Right lobe of liver (tissue), 6 donors: ENCODE data around the gene SLC27A1. TPM values are rescaled to one million over a fixed set of nuclear protein-coding genes. Genes with fewer than 3 reads are reported as not detected.

Experiments
- ATAC-seq, 4 donors: fragments of 200-7000 bp; cut with Tn5 transposase; one replicate each; pipeline ENCODE4 v1.9.1; 2020; ENCODE audit warnings: mild to moderate bottlenecking in 4 of 4, moderate library complexity in 4 of 4
- DNase-seq, 3 donors: peaks; one replicate each; pipeline ENCODE4 v3.0.0-alpha.2; 2020
- H3K27ac ChIP-seq, 3 donors: fragments of 200-600 bp; one replicate each; pipeline ENCODE4 v1.8.0; 2022
- H3K27me3 ChIP-seq, 2 donors: fragments of 200-600 bp; one replicate each; pipeline ENCODE4 v1.8.0; 2022
- H3K36me3 ChIP-seq, 4 donors: fragments of 200-600 bp; sonication (generic) in 1 of 4; one replicate each; pipeline versions ENCODE4 v1.5.1 to v1.8.0; 2017 to 2022; ENCODE audit warnings: control low read depth in 1 of 4
- H3K4me1 ChIP-seq, 4 donors: fragments of 200-600 bp; sonication (generic) in 1 of 4; one replicate each; pipeline versions ENCODE4 v1.5.1 to v1.8.0; 2017 to 2022; ENCODE audit warnings: control low read depth in 1 of 4
- H3K4me3 ChIP-seq, 3 donors: fragments of 200-600 bp; one replicate each; pipeline ENCODE4 v1.8.0; 2022
- H3K9me3 ChIP-seq, 4 donors: fragments of 200-600 bp; sonication (generic) in 1 of 4; one replicate each; pipeline versions ENCODE4 v1.5.1 to v1.8.0; 2017 to 2022; ENCODE audit warnings: control low read depth in 1 of 4
- CTCF ChIP-seq, 4 donors: fragments of 200-600 bp in 3 of 4; fragments of 450-650 bp in 1 of 4; IDR thresholded peaks; one replicate each; pipeline versions ENCODE4 v1.5.1 to v1.8.0; 2016 to 2022; ENCODE audit warnings: antibody characterized with exemption in 4 of 4, mild to moderate bottlenecking in 2 of 4
- POLR2A ChIP-seq: fragments of 450-650 bp; IDR thresholded peaks from one replicate; pipeline ENCODE4 v1.6.1; 2017; ENCODE audit warnings: antibody characterized with exemption, mild to moderate bottlenecking
- WGBS: methylation state at CpG from one replicate; pipeline ENCODE4 v1.1.6; 2018; ENCODE audit warnings: low coverage, low lambda C conversion rate; ENCODE audit not compliant: insufficient coverage; ENCODE audit errors: missing lambda C conversion rate; 5-methylcytosine and 5-hydroxymethylcytosine counted together
- intact Hi-C, 2 donors: fragments of 100-400 bp; cut with DNase I; formaldehyde crosslinking; loops; one replicate each; pipeline versions ENCODE4 v1.11.2 to v1.14.1; 2022
- total RNA-seq, 6 experiments: library from RNA; depleted of rRNA in 2 of 6; stranded (reverse); fragments of >200 nt in 2 of 6; fragmentation: NEBNext Ultra II Directional in 3 of 6; extraction: Animal tissue kit (Norgen Biotek cat#: 25700) in 3 of 6; gene quantifications; one replicate each; pipeline versions ENCODE4 v1.1.0 to v1.2.4, GENCODE V29; 2016 to 2023
- donor health status: DM: no; HTN: yes; CAD: no.
- donor health status: DM: no; HTN: no; CAD: no.
- donor health status: DM: no; HTN: no; CAD: no.
- donor health status: DM: no; HTN: yes; CAD: no.
- donor health status: DM: no; HTN: yes; CAD: no.

SLC27A1 gene
- total RNA-seq, 6 experiments from 2014 or later, result 5.1 to 12.3 (median 6.1) TPM

- Histone ChIP-seq H3K36me3 (no peaks in the 10 kb centered on the region), H3K9me3 (no peaks in the 10 kb centered on the region), H3K27me3 (peaks cover 0 to 9% of the 10 kb centered on the region in 2 donors), H3K27ac (no peak overlapping the region), H3K4me3 (no peak overlapping the region), H3K4me1 (peaks cover 0 to 7% (median 3%) of the 10 kb centered on the region in 4 donors)
- DNase-seq (no peak), ATAC-seq (no peak)
- intact Hi-C loops, result no loop called here
- TF ChIP-seq CTCF (IDR thresholded peaks at IDR 0.05), result no peak
- no peak for TF ChIP-seq POLR2A
- 60% methylated on average over 2 of the region's 4 CpGs for whole genome bisulfite sequencing
These were observed 70.9 kb downstream of the SLC27A1 start for GRCh38 chr19:17541184-17541759.

DNA sequence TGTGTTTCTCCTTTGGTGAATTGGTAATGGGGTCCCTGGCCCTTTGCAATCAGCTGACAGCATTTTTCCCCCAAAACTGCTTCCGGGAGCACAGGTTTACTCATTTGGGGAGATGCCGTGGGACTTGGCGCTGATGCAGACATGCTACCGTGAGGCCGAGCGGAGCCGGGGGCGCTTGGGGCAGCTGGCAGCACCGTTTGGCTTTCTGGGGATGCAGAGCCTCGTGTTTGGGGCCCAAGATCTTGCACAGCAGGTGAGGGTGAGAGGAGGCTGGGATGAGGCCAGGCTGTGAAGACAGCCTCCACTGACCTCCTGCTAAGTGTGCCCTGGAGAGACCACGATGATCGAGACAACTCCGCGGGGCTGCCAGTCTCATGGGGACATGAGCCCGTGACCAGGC lies 71.7 kb downstream of the SLC27A1 start:
- no peak for DNase-seq
- WGBS, result 68% methylated on average over 9 of the region's 15 CpGs
- ATAC-seq, result no peak
- Histone ChIP-seq H3K27me3 (peaks cover 0 to 9% of the 10 kb centered on the region in 2 donors), H3K4me3 (no peak overlapping the region), H3K9me3 (no peaks in the 10 kb centered on the region), H3K36me3 (no peaks in the 10 kb centered on the region), H3K27ac (no peak overlapping the region), H3K4me1 (peaks cover 0 to 7% (median 3%) of the 10 kb centered on the region in 4 donors)
- no peak for TF ChIP-seq CTCF (IDR thresholded peaks at IDR 0.05)
- no peak for TF ChIP-seq POLR2A
- intact Hi-C loops, result no loop called here

DNA sequence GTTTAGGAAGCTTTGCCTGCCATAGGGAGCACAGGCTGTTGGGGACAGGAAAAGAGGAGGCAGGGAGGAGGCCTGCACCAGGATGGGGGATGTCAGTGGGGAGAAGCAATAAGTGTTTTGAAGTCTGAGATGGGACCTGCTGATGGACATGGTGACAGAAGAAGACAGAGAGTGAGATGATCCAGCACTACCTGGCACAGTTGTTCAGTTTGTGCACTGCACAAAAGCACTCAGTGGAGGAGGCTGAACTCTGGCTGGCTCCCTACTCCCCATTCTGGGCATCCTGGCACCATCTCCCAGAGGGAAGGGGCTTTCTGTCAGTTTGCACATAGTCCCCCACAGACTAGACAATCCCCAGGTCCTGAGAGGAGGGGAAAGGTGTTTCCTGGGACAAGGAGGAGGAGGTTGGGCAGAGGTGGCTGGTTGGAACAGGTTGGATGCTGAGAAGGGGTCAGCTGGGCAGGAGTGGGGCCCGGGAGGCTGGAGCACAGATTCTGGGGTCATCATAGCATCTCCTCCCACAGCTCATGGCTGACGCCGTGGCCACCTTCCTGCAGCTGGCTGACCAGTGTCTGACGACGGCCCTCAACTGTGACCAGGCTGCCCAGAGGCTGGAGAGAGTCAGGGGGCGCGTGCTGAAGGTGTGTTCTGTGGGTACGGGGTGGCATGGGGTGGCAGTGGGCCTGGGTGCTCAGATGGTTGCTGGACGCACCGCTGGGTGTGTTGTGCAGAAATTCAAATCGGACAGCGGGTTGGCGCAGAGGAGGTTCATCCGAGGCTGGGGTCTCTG lies 72.7 kb downstream of the SLC27A1 start:
- peaks cover 0 to 7% (median 3%) of the 10 kb centered on the region in 4 donors for H3K4me1 ChIP-seq
- no peaks in the 10 kb centered on the region for H3K9me3 ChIP-seq
- 90% methylated on average over 6 of the region's 14 CpGs for WGBS
- ATAC-seq, result no peak
- no peak overlapping the region for H3K27ac ChIP-seq
- intact Hi-C loops, result no loop called here
- DNase-seq, result no peak
- TF ChIP-seq CTCF (IDR thresholded peaks at IDR 0.05), result no peak
- no peak for TF ChIP-seq POLR2A
- no peak overlapping the region for H3K4me3 ChIP-seq
- no peaks in the 10 kb centered on the region for H3K36me3 ChIP-seq
- H3K27me3 ChIP-seq, result peaks cover 0 to 9% of the 10 kb centered on the region in 2 donors

- ATAC-seq, result no peak
- H3K4me1 ChIP-seq, result peaks cover 0 to 5% (median 2%) of the 10 kb centered on the region in 4 donors
- DNase-seq, result no peak
- H3K4me3 ChIP-seq, result no peak overlapping the region
- intact Hi-C loops, result no loop called here
- TF ChIP-seq CTCF (IDR thresholded peaks at IDR 0.05) (no peak), POLR2A (no peak)
- H3K27ac ChIP-seq, result no peak overlapping the region
- peaks cover 0 to 5% of the 10 kb centered on the region in 2 donors for H3K27me3 ChIP-seq
- WGBS, result 73% methylated on average over 4 of the region's 4 CpGs
- H3K36me3 ChIP-seq, result no peaks in the 10 kb centered on the region
- H3K9me3 ChIP-seq, result no peaks in the 10 kb centered on the region
These were observed 73.7 kb downstream of the SLC27A1 start for GRCh38 chr19:17543986-17544385.
